PC-3 (cell line): Measurements from ENCODE around the gene CDC14C.

ENCODE experiments used
- CTCF ChIP-seq: fragments of 300-600 bp; sonication (generic); conservative IDR thresholded peaks from 2 replicates; pipeline ENCODE4 v1.5.1; 2017; ENCODE audit warnings: antibody characterized with exemption, low read depth, mild to moderate bottlenecking, low read length
- EZH2 ChIP-seq: fragments of 300-600 bp; sonication (generic); IDR thresholded peaks from one replicate; pipeline ENCODE4 v1.6.1; 2017; ENCODE audit warnings: antibody characterized with exemption, mild to moderate bottlenecking, low read length; ENCODE audit not compliant: unreplicated experiment

GRCh38 chr7:48932126-48932910, 8.0 kb downstream of the CDC14C start:
- TF ChIP-seq CTCF (no peak), EZH2 (no peak)
